ENCODE data around the gene MFAP4.

- TF ChIP-seq CTCF (IDR thresholded peaks at IDR 0.05) (no peak), EZH2 (IDR thresholded peaks at IDR 0.05; ENCODE audit: borderline replicate concordance, insufficient read depth, low read depth, low read length, poor library complexity, severe bottlenecking) (no peak)
These were observed 22.1 kb downstream of the MFAP4 start for GRCh38 chr17:19364699-19365498.
